Caco-2 (cell line): ENCODE measurements around the gene STAT2. TPM values are rescaled to one million over a fixed set of nuclear protein-coding genes. Genes with fewer than 3 reads are reported as not detected.

ENCODE experiments used
- BruUV-seq: library from RNA; stranded (reverse); fragments of 400-500 nt; replicated peaks from 2 replicates; lab custom pipeline; 2021; lab: Mats Ljungman, UMichigan
- CTCF ChIA-PET: fragments of 300-600 bp; sonication (Branson Sonifier 250); formaldehyde crosslinking; loops from one replicate; lab custom pipeline; 2022; ENCODE audit warnings: antibody characterized with exemption; lab: Charles Lee
- POLR2A ChIA-PET: fragments of 300-600 bp; sonication (Branson Sonifier 250); formaldehyde crosslinking; loops from one replicate; lab custom pipeline; 2022; ENCODE audit warnings: antibody characterized with exemption; lab: Charles Lee
- DNase-seq, 2 experiments: peaks; one replicate each; pipeline versions ENCODE4 v3.0.0 to v3.0.0-alpha.2; 2020 to 2022
- H3K27me3 ChIP-seq: replicated peaks from 2 replicates; pipeline ENCODE4 v1.6.0; 2011; ENCODE audit warnings: low read length; ENCODE audit not compliant: control insufficient read depth, insufficient read depth
- H3K36me3 ChIP-seq: 2 replicates; pipeline ENCODE4 v1.5.1; 2011; ENCODE audit warnings: low read length; ENCODE audit not compliant: control insufficient read depth, insufficient read depth
- H3K4me1 ChIP-seq: fragments of 250-450 bp; sonication (Bioruptor Pico); 2 replicates; pipeline ENCODE4 v1.5.1; 2020; ENCODE audit warnings: mild to moderate bottlenecking
- H3K4me3 ChIP-seq: 2 replicates; pipeline ENCODE4 v1.5.1; 2011; ENCODE audit warnings: low read depth, mild to moderate bottlenecking, control low read depth, low read length
- H3K9me3 ChIP-seq: fragments of 250-450 bp; sonication (Bioruptor Pico); 2 replicates; pipeline ENCODE4 v1.5.1; 2020; ENCODE audit warnings: mild to moderate bottlenecking, moderate library complexity
- H3K27ac Mint-ChIP-seq: one replicate; pipeline ENCODE4 v1.8.0; 2022; ENCODE audit warnings: mixed read lengths; ENCODE audit not compliant: unreplicated experiment
- H3K27me3 Mint-ChIP-seq: one replicate; pipeline ENCODE4 v1.8.0; 2022; ENCODE audit warnings: mixed read lengths; ENCODE audit not compliant: insufficient read depth, unreplicated experiment
- H3K36me3 Mint-ChIP-seq: one replicate; pipeline ENCODE4 v1.8.0; 2022; ENCODE audit warnings: mild to moderate bottlenecking, mixed read lengths; ENCODE audit not compliant: insufficient read depth, unreplicated experiment
- H3K4me1 Mint-ChIP-seq: one replicate; pipeline ENCODE4 v1.8.0; 2022; ENCODE audit warnings: low read depth, mixed read lengths; ENCODE audit not compliant: unreplicated experiment
- H3K4me3 Mint-ChIP-seq: one replicate; pipeline ENCODE4 v1.8.0; 2022; ENCODE audit warnings: mild to moderate bottlenecking, moderate library complexity, mixed read lengths; ENCODE audit not compliant: unreplicated experiment
- H3K9me3 Mint-ChIP-seq: one replicate; pipeline ENCODE4 v1.8.0; 2022; ENCODE audit warnings: mixed read lengths; ENCODE audit not compliant: unreplicated experiment
- CTCF ChIP-seq, 2 experiments: fragments of 200-600 bp in 1 of 2; IDR thresholded peaks; 1 replicate in 1 of 2; 2 replicates in 1 of 2; pipeline versions ENCODE4 v1.5.1 to v1.8.0; 2011 to 2022; ENCODE audit warnings: antibody characterized with exemption in 1 of 2, control low read depth in 1 of 2, inconsistent platforms in 1 of 2, low read depth in 1 of 2, low read length in 1 of 2, mild to moderate bottlenecking in 1 of 2, moderate library complexity in 1 of 2; ENCODE audit not compliant: insufficient read depth in 1 of 2, severe bottlenecking in 1 of 2, unreplicated experiment in 1 of 2
- intact Hi-C: fragments of 100-400 bp; cut with micrococcal nuclease; formaldehyde crosslinking; loops from one replicate; pipeline ENCODE4 v1.10.0; 2022; ENCODE audit not compliant: unreplicated experiment
- total RNA-seq: library from RNA; stranded (reverse); gene quantifications from 2 replicates; pipeline ENCODE4 v1.2.3, GENCODE V29; 2022

Gene STAT2
- total RNA-seq, 1 experiment from 2014 or later, result 76.7 TPM

DNA sequence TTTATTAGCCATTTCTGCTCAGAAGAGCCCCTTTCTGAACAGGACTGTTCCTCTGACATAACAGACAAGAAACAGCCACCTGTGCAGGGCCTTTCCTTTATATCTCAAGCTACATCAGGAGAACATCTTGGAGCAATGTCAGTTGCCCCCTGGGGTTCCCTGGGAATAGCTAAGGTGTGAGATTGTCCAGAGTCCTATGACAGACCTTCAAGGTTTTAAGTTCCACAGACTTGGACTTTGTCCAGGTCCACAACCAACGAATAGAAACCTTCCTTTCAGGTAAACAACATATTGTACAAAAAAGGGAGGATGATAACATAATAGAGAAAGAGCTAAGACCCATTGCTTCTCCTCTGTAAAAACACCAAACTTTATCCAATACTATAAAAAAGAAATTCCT, 18.3 kb downstream of the STAT2 start:
- ChIA-PET POLR2A (interaction anchor here (1.2 kb wide), 1 partner anchor 18 kb away, joined by 3 read pairs; the partner anchor contains the start of gene STAT2), CTCF (interaction anchor here (0.6 to 0.9 kb wide), 2 partner anchors 11 to 26 kb away, joined by 4 to 9 read pairs; partner anchors contain the start of gene CNPY2)
- Histone ChIP-seq H3K4me3 (no peak overlapping the region), H3K4me1 (no peaks in the 10 kb centered on the region; the same call in 1 of the 2 replicates), H3K9me3 (no peaks in the 10 kb centered on the region), H3K36me3 (peaks cover 5% of the 10 kb centered on the region), H3K27me3 (no peaks in the 10 kb centered on the region)
- Mint-ChIP-seq H3K27me3 (no peaks in the 10 kb centered on the region), H3K9me3 (no peaks in the 10 kb centered on the region), H3K36me3 (peaks cover 12% of the 10 kb centered on the region), H3K27ac (no peak overlapping the region), H3K4me1 (peaks cover 5% of the 10 kb centered on the region), H3K4me3 (no peak overlapping the region)
- no peak for DNase-seq
- intact Hi-C loops, result no loop called here
- TF ChIP-seq CTCF (IDR thresholded peaks at IDR 0.05; ENCODE audit: insufficient read depth in 1 of 2, low read depth in 1 of 2, low read length in 1 of 2, severe bottlenecking in 1 of 2, unreplicated experiment in 1 of 2), result no peak
- no TSS peak for BruUV-seq

GRCh38 chr12:56339158-56339422, 20.8 kb downstream of the STAT2 start:
- H3K36me3 ChIP-seq, result peaks cover 4% of the 10 kb centered on the region
- no peaks in the 10 kb centered on the region for H3K27me3 ChIP-seq
- Mint-ChIP-seq H3K9me3 (no peaks in the 10 kb centered on the region), H3K27ac (peak overlapping the region; percentile 27), H3K36me3 (peaks cover 4% of the 10 kb centered on the region), H3K27me3 (no peaks in the 10 kb centered on the region), H3K4me3 (no peak overlapping the region), H3K4me1 (peaks cover 8% of the 10 kb centered on the region)
- peaks cover 6% of the 10 kb centered on the region; the same call in 1 of the 2 replicates for H3K4me1 ChIP-seq
- CTCF ChIA-PET, result interaction anchor here (1.8 kb wide), 1 partner anchor 23 kb away, joined by 4 read pairs; the partner anchor contains the start of gene CNPY2
- no TSS peak for BruUV-seq
- intact Hi-C loops, result no loop called here
- no peak for DNase-seq
- H3K9me3 ChIP-seq, result no peaks in the 10 kb centered on the region
- POLR2A ChIA-PET, result no interaction called here
- H3K4me3 ChIP-seq, result no peak overlapping the region
- no peak for TF ChIP-seq CTCF (IDR thresholded peaks at IDR 0.05; ENCODE audit: insufficient read depth in 1 of 2, low read depth in 1 of 2, low read length in 1 of 2, severe bottlenecking in 1 of 2, unreplicated experiment in 1 of 2)

GRCh38 chr12:56338308-56339157, 21.4 kb downstream of the STAT2 start, which contains the start of gene IL23A:
IL23A (plus strand) TSS chr12:56338884; CDS start chr12:56339045, 161 bp downstream.
- Mint-ChIP-seq H3K27ac (peak within 1 kb of the TSS; percentile 27), H3K27me3 (no peaks in the 10 kb centered on the region), H3K9me3 (no peaks in the 10 kb centered on the region), H3K36me3 (peaks cover 10% of the 10 kb centered on the region), H3K4me3 (no peak within 1 kb of the TSS), H3K4me1 (peaks cover 8% of the 10 kb centered on the region)
- H3K4me3 ChIP-seq, result no peak within 1 kb of the TSS
- H3K36me3 ChIP-seq, result peaks cover 2% of the 10 kb centered on the region
- CTCF ChIA-PET, result interaction anchor here (1.8 kb wide), 1 partner anchor 23 kb away, joined by 4 read pairs; the partner anchor contains the start of gene CNPY2
- no peaks in the 10 kb centered on the region for H3K27me3 ChIP-seq
- TF ChIP-seq CTCF (IDR thresholded peaks at IDR 0.05; ENCODE audit: insufficient read depth in 1 of 2, low read depth in 1 of 2, low read length in 1 of 2, severe bottlenecking in 1 of 2, unreplicated experiment in 1 of 2), result no peak
- DNase-seq, result no peak
- H3K9me3 ChIP-seq, result no peaks in the 10 kb centered on the region
- H3K4me1 ChIP-seq, result peaks cover 6% of the 10 kb centered on the region; the same call in 1 of the 2 replicates
- no TSS peak for BruUV-seq
- intact Hi-C loops, result no loop called here
- POLR2A ChIA-PET, result no interaction called here
